Heart left ventricle (tissue), 16 donors: ENCODE data around the gene EIF4G3. TPM values are rescaled to one million over a fixed set of nuclear protein-coding genes. Genes with fewer than 3 reads are reported as not detected.
"Not testable (repeated sequence)": the region's sequence is repeated elsewhere in the genome, so short reads cannot be mapped to it uniquely, and the experiment has no call there.

ENCODE experiments used
- ATAC-seq, 4 donors: fragments of 200-7000 bp; cut with Tn5 transposase; one replicate each; pipeline ENCODE4 v1.9.1; 2020 to 2022; ENCODE audit warnings: moderate library complexity in 4 of 4, mild to moderate bottlenecking in 3 of 4, moderate number of reproducible peaks in 1 of 4
- DNase-seq, 5 donors: peaks; one replicate each; pipeline ENCODE4 v3.0.0-alpha.2; 2020
- H3K27ac ChIP-seq, 12 donors: fragments of 200-600 bp; sonication (generic) in 4 of 12; one replicate each; pipeline versions ENCODE4 v1.5.0 to v1.8.0; 2016 to 2022; ENCODE audit warnings: mild to moderate bottlenecking in 2 of 12
- H3K27me3 ChIP-seq, 9 donors: fragments of 200-600 bp; sonication (generic) in 2 of 9; one replicate each; pipeline versions ENCODE4 v1.5.1 to v1.8.0; 2016 to 2022; ENCODE audit warnings: mild to moderate bottlenecking in 3 of 9
- H3K36me3 ChIP-seq, 9 donors: fragments of 200-600 bp; sonication (generic) in 2 of 9; one replicate each; pipeline versions ENCODE4 v1.5.0 to v1.8.0; 2018 to 2022; ENCODE audit warnings: mild to moderate bottlenecking in 2 of 9
- H3K4me1 ChIP-seq, 12 donors: fragments of 200-600 bp; sonication (generic) in 4 of 12; one replicate each; pipeline versions ENCODE4 v1.5.0 to v1.8.0; 2016 to 2022; ENCODE audit warnings: mild to moderate bottlenecking in 3 of 12
- H3K4me3 ChIP-seq, 12 donors: fragments of 200-600 bp; sonication (generic) in 4 of 12; one replicate each; pipeline versions ENCODE4 v1.5.0 to v1.8.0; 2017 to 2022; ENCODE audit warnings: mild to moderate bottlenecking in 9 of 12, moderate library complexity in 4 of 12
- H3K9me3 ChIP-seq, 12 donors: fragments of 200-600 bp; sonication (generic) in 4 of 12; one replicate each; pipeline versions ENCODE4 v1.5.0 to v1.8.0; 2016 to 2022; ENCODE audit warnings: mild to moderate bottlenecking in 1 of 12
- POLR2A ChIP-seq, 2 donors: fragments of 450-650 bp; IDR thresholded peaks; one replicate each; pipeline ENCODE4 v1.6.1; 2017; ENCODE audit warnings: antibody characterized with exemption in 2 of 2, mild to moderate bottlenecking in 2 of 2, moderate library complexity in 2 of 2
- WGBS, 4 donors: extraction: QIAGEN DNeasy Blood & Tissue Kit in 2 of 4; methylation state at CpG; one replicate each; pipeline versions ENCODE4 v1.1.5 to v1.1.7; 2013 to 2018; 5-methylcytosine and 5-hydroxymethylcytosine counted together
- intact Hi-C, 10 donors: fragments of 100-400 bp; cut with DNase I; formaldehyde crosslinking; loops; one replicate each; pipeline versions ENCODE4 v1.11.1 to v1.14.2; 2022
- polyA plus RNA-seq, 2 donors: library from polyadenylated mRNA; stranded (reverse); fragments of 200-250 nt; gene quantifications; one replicate each; pipeline ENCODE4 v1.2.3, GENCODE V29; 2013
- total RNA-seq, 9 donors: library from RNA; depleted of rRNA in 2 of 9; stranded (reverse); fragments of >200 nt in 2 of 9; fragmentation: NEBNext Ultra II Directional in 3 of 9; extraction: Animal tissue kit (Norgen Biotek cat#: 25700) in 3 of 9; gene quantifications; one replicate each; pipeline versions ENCODE4 v1.1.0 to v1.2.4, GENCODE V29; 2016 to 2023
- TF ChIP-seq, protein P1 (sequence below), 12 donors: fragments of 200-600 bp; sonication (generic) in 4 of 12; IDR thresholded peaks; one replicate each; pipeline versions ENCODE4 v1.5.0 to v1.8.0; 2018 to 2022; ENCODE audit warnings: antibody characterized with exemption in 12 of 12, mild to moderate bottlenecking in 5 of 12
- donor health status: ischemic (EF 13 %, LVEDD 7.1; RV severe dilation, severe dysfunction).
- donor health status: healthy with polysubstance abuse.
- donor health status: DM: no; HTN: yes; CAD: no.
- donor health status: DM: no; HTN: no; CAD: no.
- donor health status: ischemic (EF 25% LVEDD 6.9; RV normal size, moderate dysfunction).
- donor health status: ischemic (EF 25% LVEDD 5.7; RV mildly dilated, moderate dysfunction).
- donor health status: healthy.
- donor health status: DM: yes; HTN: yes; CAD: no.
- donor health status: ischemic (EF 35%, LVEDD 5.7; RV mildly dilated, moderate dysfunction).
- donor health status: nonischemic (EF 11% LVEDD 7.7; RV severe dilation, severe dysfunction).
- donor health status: DM: yes; HTN: yes; CAD: no.
- donor health status: PGD.
- donor health status: ischemic (EF 29% LVEDD 5.4; RV normal size, mild dysfunction).
- donor health status: nonischemic (EF 23%, LVEDD 6.1; RV moderate dilation, normal function).

Gene EIF4G3
- total and polyA plus RNA-seq, 11 donors: 14.6 to 49.0 (median 36.2) TPM

DNA sequence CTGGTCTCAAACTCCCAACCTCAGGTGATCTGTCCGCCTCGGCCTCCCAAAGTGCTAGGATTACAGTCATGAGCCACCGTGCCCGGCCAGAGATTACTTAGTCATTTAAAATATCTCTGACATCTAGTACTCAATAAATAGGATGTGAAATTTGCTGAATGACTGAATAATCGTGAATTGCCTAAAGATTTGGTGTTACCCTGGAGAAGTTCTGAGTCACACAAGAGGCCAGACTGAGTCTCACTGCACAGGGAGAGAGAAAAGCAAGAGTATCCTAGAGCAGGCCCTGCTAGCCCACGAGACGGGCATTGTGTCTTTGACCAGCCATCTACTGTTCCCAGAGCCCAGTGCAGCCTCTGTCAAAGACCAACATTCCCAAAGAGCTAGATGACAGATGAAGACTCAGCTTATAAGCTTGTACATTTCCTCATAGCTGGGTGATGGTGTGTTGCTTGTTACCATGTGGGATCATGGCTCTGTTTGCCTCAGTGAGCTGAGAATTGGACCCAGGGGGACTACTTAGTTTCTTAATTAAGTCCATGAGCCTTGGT lies 5.6 kb upstream of the EIF4G3 start:
- whole genome bisulfite sequencing, 4 donors: 87 to 96% (median 91%) methylated on average over 7 of the region's 7 CpGs
- Histone ChIP-seq H3K4me3 (no peak overlapping the region), H3K27me3 (no peaks in the 10 kb centered on the region), H3K27ac (peak overlapping the region in 1 of 12 donors; percentile 49), H3K4me1 (peaks cover 0 to 30% (median under 1%) of the 10 kb centered on the region in 12 donors), H3K36me3 (no peaks in the 10 kb centered on the region), H3K9me3 (no peaks in the 10 kb centered on the region)
- intact Hi-C loops: no loop called here
- no peak for DNase-seq
- peak in 1 of 4 donors; percentile 37 for ATAC-seq
- TF ChIP-seq POLR2A (IDR thresholded peaks at IDR 0.05): no peak
- TF ChIP-seq, protein P1, sequence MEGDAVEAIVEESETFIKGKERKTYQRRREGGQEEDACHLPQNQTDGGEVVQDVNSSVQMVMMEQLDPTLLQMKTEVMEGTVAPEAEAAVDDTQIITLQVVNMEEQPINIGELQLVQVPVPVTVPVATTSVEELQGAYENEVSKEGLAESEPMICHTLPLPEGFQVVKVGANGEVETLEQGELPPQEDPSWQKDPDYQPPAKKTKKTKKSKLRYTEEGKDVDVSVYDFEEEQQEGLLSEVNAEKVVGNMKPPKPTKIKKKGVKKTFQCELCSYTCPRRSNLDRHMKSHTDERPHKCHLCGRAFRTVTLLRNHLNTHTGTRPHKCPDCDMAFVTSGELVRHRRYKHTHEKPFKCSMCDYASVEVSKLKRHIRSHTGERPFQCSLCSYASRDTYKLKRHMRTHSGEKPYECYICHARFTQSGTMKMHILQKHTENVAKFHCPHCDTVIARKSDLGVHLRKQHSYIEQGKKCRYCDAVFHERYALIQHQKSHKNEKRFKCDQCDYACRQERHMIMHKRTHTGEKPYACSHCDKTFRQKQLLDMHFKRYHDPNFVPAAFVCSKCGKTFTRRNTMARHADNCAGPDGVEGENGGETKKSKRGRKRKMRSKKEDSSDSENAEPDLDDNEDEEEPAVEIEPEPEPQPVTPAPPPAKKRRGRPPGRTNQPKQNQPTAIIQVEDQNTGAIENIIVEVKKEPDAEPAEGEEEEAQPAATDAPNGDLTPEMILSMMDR (IDR thresholded peaks at IDR 0.05): no peak

DNA sequence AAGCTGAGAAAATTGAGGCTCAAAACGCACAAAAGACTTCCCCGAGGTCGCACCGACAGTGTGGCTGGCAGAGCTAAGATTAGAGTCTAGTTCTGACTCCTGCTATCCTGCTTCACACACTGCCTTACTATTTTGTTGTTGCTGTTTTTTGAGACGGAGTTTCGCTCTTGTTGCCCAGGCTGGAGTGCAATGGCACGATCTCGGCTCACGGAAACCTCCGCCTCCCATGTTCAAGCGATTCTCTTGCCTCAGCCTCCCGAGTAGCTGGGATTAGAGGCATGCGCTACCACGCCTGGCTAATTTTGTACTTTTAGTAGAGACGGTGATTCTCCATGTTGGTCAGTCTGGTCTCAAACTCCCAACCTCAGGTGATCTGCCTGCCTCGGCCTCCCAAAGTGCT lies 1.6 kb upstream of the EIF4G3 start:
- DNase-seq, H3K27ac ChIP-seq, ATAC-seq, H3K9me3 ChIP-seq, H3K4me3 ChIP-seq, H3K36me3 ChIP-seq, H3K27me3 ChIP-seq: not testable (repeated sequence)
- WGBS, 4 donors: 94 to 97% (median 96%) methylated on average over 16 of the region's 16 CpGs
- intact Hi-C loops: loop anchor here in 3 of 10 donors (5.0 to 10.0 kb wide), 3 partner anchors 103 to 391 kb away; partner anchors contain the start of gene HP1BP3 (in 1 of the 3)
- peaks cover 3 to 37% (median 15%) of the 10 kb centered on the region in 12 donors for H3K4me1 ChIP-seq

DNA sequence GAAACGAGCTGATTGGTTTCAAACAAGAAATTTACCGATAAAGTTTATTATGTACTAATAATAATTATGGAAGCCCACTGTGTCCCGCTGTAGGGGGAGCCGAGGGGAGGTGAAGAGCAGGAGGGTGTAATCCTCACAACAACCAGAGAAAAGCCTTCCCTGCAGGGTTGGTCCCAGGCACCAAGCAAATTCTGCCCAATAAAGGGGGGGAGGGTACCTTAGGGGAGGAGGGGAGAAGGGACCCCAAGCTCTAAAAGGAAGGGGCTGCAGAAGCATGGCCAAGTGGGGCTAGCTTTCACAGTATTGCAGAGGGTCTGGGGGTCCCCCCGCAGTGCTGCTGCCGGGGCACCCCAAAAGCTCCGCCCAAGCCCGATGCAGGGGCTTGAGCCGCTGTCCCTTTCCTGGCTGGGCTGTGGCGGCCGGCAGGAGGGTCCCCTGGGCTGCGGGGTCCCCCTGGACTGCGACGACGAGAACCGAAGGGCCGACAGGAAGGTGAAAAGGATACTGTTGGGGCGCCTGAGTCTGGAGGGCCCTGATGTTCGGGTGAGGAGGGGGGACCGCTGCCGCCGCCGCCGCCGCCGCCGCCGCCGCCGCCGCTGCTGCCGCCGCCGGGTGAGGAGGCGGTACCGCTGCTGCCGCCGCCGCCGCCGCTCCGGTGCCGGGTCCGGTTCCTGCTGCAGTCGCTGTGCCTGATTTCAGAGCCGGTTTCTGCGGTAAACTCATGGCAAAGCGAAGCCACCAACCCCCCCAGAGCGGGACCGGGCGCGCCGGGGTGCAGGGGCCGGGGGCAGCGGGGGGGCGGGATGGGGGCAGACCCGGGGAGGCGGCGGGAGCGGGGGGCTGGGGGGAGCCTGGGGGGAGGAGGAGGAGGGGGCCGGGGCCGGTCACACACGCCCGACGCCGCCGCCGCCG lies 771 bp downstream of the EIF4G3 start:
- no peak for TF ChIP-seq POLR2A (IDR thresholded peaks at IDR 0.05)
- TF ChIP-seq, protein P1 (IDR thresholded peaks at IDR 0.05): no peak
- DNase-seq (peak; percentile 20 to 71 (median 42)), ATAC-seq (peak in 1 of 4 donors; percentile 13)
- Histone ChIP-seq H3K4me1 (peaks cover 3 to 37% (median 23%) of the 10 kb centered on the region in 12 donors), H3K4me3 (peak overlapping the region; percentile 60 to 99 (median 90)), H3K27ac (peak overlapping the region; percentile 71 to 98 (median 92)), H3K9me3 (no peaks in the 10 kb centered on the region), H3K27me3 (no peaks in the 10 kb centered on the region), H3K36me3 (peaks cover 0 to 11% (median 0%) of the 10 kb centered on the region in 9 donors)
- intact Hi-C loops: loop anchor here in 3 of 10 donors (5.0 to 10.0 kb wide), 3 partner anchors 101 to 389 kb away; partner anchors contain the start of gene HP1BP3 (in 1 of the 3)
- 0 to 1% (median 1%) methylated on average over 21 to 69 of the region's 69 CpGs for WGBS, 4 donors

DNA sequence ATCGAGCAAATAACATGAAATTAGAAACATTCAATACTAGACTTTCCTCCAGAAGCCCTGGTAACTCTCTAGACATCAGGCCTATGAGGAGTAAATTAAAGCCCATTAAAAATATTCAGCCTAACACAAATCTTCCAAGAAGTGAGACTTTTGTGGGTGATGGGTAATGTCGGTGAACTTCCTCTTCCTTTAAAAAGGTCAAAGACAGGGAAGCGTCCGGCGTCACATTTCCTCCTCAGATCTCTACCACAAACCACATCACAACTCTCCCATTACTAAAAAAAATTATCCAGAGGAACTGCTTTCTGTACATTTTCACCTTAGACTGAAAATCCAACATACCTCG lies 1.4 kb downstream of the EIF4G3 start:
- H3K27me3 ChIP-seq: no peaks in the 10 kb centered on the region
- intact Hi-C loops: loop anchor here in 3 of 10 donors (5.0 to 10.0 kb wide), 3 partner anchors 100 to 388 kb away; partner anchors contain the start of gene HP1BP3 (in 1 of the 3)
- H3K4me3 ChIP-seq: peak overlapping the region; percentile 60 to 99 (median 90)
- ATAC-seq (peak in 1 of 4 donors; percentile 32), DNase-seq (peak in 4 of 5 donors; percentile 50 to 67 (median 56))
- no peaks in the 10 kb centered on the region for H3K9me3 ChIP-seq
- TF ChIP-seq POLR2A (IDR thresholded peaks at IDR 0.05): no peak
- TF ChIP-seq, protein P1 (IDR thresholded peaks at IDR 0.05): no peak
- peak overlapping the region; percentile 71 to 98 (median 92) for H3K27ac ChIP-seq
- H3K36me3 ChIP-seq: peaks cover 0 to 14% (median 2%) of the 10 kb centered on the region in 9 donors
- whole genome bisulfite sequencing, 4 donors: 2 to 3% (median 2%) methylated on average over 6 of the region's 6 CpGs
- peaks cover 3 to 41% (median 28%) of the 10 kb centered on the region in 12 donors for H3K4me1 ChIP-seq
